Activated T-cell treated with anti-CD3 and anti-CD28 coated beads for 24 hours (primary cell): Measurements from ENCODE around the gene PA2G4.
"Not testable (repeated sequence)": the region's sequence is repeated elsewhere in the genome, so short reads cannot be mapped to it uniquely, and the experiment has no call there.

ENCODE experiments used
- DNase-seq: peaks from one replicate; pipeline ENCODE4 v3.0.0-alpha.2; 2020; ENCODE audit warnings: low read depth

Gene PA2G4

GRCh38 chr12:56154246-56154771, 50.0 kb downstream of the PA2G4 start:
- no peak for DNase-seq

GRCh38 chr12:56154818-56155217, 50.5 kb downstream of the PA2G4 start:
- DNase-seq, result no peak

- no peak for DNase-seq
Observed at GRCh38 chr12:56155256-56155845, 51.0 kb downstream of the PA2G4 start.

DNA sequence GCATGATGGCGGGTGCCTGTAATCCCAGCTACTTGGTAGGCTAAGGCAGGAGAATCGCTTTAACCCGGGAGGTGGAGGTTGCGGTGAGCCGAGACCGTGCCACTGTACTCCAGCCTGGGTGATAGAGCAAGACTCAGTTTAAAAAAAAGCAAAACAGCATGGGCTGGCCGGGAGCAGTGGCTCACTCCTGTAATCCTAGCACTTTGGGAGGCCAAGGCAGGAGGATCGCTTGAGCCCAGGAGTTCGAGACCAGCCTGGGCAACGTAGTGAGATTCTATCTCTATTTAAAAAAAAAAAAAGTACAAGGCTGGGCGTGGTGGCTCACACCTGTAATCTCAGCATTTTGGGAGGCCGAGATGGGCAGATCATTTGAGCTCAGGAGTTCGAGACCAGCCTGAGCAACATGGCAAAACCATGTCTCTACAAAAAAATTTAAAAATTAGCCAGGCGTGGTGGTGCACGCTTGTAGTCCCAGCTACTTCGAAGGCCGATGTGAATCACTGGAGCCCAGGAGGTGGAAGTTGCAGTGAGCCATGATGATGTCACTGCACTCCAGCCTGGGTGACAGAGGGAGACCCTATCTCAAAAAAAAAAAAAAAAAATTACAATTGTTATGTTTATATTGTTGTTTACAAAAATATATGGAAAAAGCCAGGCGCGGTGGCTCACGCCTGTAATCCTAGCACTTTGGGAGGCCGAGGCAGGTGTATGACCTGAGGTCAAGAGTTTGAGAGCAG, 52.3 kb downstream of the PA2G4 start:
- not testable (repeated sequence) for DNase-seq

DNA sequence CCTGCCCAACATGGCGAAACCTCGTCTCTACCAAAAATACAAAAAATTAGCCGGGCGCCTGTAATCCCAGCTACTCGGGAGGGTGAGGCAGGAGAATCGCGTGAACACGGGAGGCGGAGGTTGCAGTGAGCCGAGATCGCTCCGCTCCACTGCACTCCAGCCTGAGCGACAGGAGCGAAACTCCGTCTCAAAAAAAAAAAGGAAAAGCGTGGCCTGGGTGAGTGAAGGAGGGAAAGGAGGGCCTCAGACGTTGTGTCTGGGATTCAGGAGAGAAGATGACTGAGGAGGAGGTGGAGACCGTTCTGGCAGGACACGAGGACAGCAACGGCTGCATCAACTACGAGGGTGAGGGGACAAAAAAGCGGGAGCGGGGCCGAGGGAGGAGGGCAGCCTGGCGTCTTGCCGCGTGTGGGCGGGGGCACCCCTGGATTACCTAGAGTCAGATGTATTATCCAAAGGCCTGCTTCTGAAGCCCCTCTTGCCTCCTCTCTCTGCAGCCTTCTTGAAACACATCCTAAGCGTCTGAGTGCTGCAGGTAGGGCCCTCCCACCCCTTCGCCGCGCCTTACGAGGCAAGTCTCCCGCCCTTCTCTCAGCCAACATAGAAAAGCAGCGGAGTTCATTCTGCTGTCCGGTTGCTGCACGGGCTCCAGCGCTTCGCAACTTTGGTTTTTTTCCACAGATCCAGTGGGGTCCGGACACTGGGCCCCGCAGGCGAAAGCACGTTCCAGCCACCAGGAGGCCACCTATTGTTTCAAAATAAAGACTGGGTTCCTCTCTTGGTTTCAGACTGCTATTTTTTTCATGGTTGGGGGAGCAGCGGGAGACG, 53.1 kb downstream of the PA2G4 start:
- peak; percentile 42 for DNase-seq

DNA sequence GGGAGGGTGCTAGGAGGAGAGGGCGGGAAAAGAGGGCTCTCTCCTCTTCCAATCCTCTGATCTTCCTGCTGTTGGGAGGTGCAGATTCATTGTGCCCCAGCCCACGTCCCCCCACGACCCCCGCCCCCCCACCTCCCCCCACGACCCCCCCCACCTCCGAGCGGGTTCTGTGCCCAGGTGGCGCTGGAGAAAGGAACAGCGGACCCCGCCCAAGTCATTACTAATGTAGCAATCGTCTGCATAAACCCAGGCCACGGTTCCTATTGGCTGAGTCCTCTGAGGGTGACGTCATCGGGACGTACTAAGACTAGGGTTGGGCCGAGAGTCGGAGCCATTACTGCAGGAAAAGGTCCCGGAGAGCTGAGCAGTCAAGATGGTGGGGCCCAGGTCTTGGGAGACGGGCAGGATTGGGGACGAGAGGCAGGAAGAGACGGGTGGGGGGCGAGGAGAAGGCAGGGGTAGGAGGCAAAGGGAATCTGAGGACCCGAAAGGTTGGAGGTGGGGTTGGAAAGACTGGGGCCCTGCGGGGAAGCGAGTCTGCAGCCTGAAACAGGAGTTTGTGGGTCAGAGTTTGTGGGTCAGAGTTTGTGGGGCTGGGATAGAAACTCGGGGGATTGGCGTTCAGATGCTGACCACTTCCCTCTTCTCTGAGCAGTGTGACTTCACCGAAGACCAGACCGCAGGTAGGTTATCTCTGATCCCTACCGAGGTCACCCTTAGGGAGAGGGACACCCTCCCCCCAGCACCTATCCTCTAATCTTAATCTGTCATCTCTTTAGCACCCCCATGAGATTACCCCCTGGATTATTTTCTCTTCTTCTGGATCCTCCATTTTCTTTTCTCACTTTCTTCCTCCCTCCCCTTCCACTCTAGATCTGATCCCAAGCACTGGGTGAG, 53.9 kb downstream of the PA2G4 start, which contains the start of gene MYL6:
MYL6 (plus strand) TSS at position 331 of the 897 bp plus-strand sequence; CDS start at position 374, 43 bp downstream.
- DNase-seq, result peak; percentile 90

DNA sequence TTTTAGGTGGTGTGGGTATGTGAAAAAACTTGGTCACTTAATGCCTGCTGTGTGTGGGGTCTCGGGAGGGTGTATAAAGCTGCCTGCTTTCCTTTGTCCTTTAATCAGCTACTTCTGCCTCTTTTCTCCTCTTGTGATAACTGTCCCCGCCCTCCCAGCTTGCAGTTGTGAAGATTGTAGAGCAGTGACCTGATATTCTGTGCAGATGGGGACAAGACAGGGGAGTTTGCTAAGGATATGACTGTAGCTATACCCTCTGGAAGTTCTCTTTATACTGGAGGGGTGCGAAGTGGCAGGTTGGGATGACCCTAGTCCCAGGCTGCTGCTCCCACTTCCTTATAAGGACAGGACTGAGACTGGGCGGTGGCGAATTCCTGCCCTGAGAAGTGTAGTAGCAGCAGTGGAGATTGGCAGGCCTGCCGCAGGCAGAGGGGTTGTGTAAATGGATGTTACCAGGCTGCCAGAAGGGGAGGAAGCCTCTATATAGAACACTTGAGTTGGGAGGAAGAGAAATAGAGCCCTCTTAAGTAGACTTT, 54.6 kb downstream of the PA2G4 start:
- DNase-seq, result peak; percentile 15

DNA sequence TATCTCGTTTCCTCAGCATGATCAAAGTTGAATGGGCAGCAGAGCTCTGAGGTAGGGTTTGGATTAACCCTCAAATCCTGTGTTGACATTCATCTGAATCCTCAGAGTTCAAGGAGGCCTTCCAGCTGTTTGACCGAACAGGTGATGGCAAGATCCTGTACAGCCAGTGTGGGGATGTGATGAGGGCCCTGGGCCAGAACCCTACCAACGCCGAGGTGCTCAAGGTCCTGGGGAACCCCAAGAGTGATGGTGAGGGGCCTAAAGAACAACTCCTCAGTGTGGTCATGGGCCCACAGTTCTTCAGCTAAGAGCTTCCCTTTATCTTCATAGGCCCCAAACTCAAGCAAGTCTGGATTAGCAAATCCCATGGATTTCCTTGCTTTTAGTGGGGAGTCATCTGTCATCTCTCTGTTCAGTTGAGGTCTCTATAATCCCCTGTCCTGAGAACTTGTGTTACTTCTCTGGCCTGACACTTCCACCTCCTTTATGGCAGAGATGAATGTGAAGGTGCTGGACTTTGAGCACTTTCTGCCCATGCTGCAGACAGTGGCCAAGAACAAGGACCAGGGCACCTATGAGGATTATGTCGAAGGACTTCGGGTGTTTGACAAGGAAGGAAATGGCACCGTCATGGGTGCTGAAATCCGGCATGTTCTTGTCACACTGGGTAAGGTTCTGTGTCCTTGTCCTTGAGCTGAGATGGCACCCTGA, 55.3 kb downstream of the PA2G4 start:
- no peak for DNase-seq

DNA sequence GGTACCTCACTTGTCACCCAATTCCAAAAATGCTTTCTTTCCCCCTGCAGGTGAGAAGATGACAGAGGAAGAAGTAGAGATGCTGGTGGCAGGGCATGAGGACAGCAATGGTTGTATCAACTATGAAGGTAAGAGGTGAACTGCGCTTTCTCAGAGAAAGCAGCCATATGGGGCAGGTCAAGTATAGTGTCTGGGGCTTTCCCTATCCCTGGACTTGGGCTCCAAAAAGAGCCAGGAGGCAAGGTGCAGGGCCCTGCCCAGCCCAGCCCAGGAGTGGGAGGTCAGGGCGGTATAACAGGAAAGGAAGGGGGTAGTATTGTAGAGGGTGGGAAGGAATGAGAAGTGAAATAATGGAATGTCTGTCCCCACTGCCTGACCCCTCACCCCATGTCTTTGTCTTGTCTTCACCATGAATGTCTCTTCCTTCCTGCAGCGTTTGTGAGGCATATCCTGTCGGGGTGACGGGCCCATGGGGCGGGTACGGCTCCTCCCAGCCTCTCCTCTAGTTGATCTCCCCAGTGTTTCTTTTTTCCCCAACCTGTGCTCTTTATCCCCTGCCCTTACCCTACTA, 55.9 kb downstream of the PA2G4 start:
- peak; percentile 35 for DNase-seq

GRCh38 chr12:56160894-56161689, 56.7 kb downstream of the PA2G4 start:
- DNase-seq, result no peak

DNA sequence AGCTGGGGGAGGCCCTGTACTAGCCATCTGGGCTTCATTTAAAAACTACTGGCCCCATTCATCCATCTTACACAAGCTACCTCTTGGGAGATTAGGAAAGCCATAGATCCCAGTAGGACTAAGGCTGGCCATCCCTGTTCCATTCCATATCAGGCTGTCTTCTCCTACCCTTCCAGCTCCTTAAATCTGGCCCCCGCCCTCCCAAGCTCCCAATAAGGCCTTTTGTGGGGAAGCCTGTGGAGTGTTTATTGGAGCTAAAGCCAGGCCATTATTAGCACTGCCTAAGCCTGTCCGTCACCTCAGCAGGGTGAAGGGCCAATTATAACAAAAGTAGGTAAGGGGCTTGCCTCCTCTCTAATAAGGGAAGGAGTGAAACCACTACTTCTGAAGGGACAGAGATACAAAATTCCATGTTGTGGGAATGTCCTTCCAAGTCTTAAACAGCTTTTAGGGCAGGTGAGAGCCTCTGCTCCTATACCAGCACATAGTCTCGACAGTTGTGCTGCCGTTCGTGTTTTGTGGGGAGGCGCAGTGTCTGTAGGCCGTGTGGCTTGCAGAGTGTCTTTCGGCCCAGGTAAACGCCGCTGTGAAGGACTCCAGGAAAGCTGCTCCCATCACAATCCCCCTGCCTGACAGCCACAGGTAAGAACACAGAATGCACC, 57.5 kb downstream of the PA2G4 start:
- DNase-seq, result no peak

- no peak for DNase-seq
Observed at GRCh38 chr12:56162468-56163290, 58.3 kb downstream of the PA2G4 start.
